HEK293T (cell line): ENCODE measurements around the gene FUT7.

Experiments
- CTCF ChIA-PET: fragments of 350-600 bp; formaldehyde crosslinking; extraction: SDS; loops from one replicate; lab custom pipeline; 2021; ENCODE audit warnings: antibody characterized with exemption, inconsistent platforms; lab: Yijun Ruan, JAX
- POLR2A ChIA-PET: fragments of 350-600 bp; formaldehyde crosslinking; extraction: SDS; loops from one replicate; lab custom pipeline; 2020; ENCODE audit warnings: antibody characterized with exemption, inconsistent platforms; lab: Yijun Ruan, JAX
- DNase-seq: peaks from one replicate; pipeline ENCODE4 v3.0.0; 2012; ENCODE audit warnings: mixed read lengths; ENCODE audit errors: extremely low spot score
- ARNT ChIP-seq: fragments of 450-650 bp; IDR thresholded peaks from 2 replicates; pipeline ENCODE4 v1.6.1; 2017; ENCODE audit warnings: mild to moderate bottlenecking
- BHLHE40 ChIP-seq: fragments of 450-650 bp; IDR thresholded peaks from 2 replicates; pipeline ENCODE4 v1.6.1; 2016; ENCODE audit warnings: mild to moderate bottlenecking, moderate library complexity, borderline replicate concordance
- CTBP1 ChIP-seq: fragments of 450-650 bp; IDR thresholded peaks from 2 replicates; pipeline ENCODE4 v1.6.1; 2016; ENCODE audit warnings: borderline replicate concordance
- ELF4 ChIP-seq: fragments of 450-650 bp; IDR thresholded peaks from 2 replicates; pipeline ENCODE4 v1.6.1; 2017; ENCODE audit warnings: antibody characterized with exemption
- FOXA1 ChIP-seq: fragments of 450-650 bp; IDR thresholded peaks from 2 replicates; pipeline ENCODE4 v1.6.1; 2016; ENCODE audit warnings: mild to moderate bottlenecking
- FOXK2 ChIP-seq: fragments of 450-650 bp; IDR thresholded peaks from 2 replicates; pipeline ENCODE4 v1.6.1; 2016; ENCODE audit warnings: mild to moderate bottlenecking
- FOXM1 ChIP-seq: fragments of 450-650 bp; IDR thresholded peaks from 2 replicates; pipeline ENCODE4 v1.6.1; 2017; ENCODE audit warnings: mild to moderate bottlenecking, borderline replicate concordance
- HDGF ChIP-seq: fragments of 450-650 bp; IDR thresholded peaks from 2 replicates; pipeline ENCODE4 v1.6.1; 2017; ENCODE audit warnings: antibody characterized with exemption, borderline replicate concordance
- L3MBTL2 ChIP-seq: fragments of 450-650 bp; conservative IDR thresholded peaks from 2 replicates; pipeline ENCODE4 v1.6.1; 2016; ENCODE audit warnings: mild to moderate bottlenecking
- LEF1 ChIP-seq: fragments of 450-650 bp; IDR thresholded peaks from 2 replicates; pipeline ENCODE4 v1.6.1; 2017; ENCODE audit warnings: mild to moderate bottlenecking, borderline replicate concordance
- NFRKB ChIP-seq: fragments of 450-650 bp; IDR thresholded peaks from 2 replicates; pipeline ENCODE4 v1.6.1; 2016; ENCODE audit warnings: mild to moderate bottlenecking, moderate library complexity
- PKNOX1 ChIP-seq: fragments of 450-650 bp; IDR thresholded peaks from 2 replicates; pipeline ENCODE4 v1.6.1; 2016
- SP1 ChIP-seq: fragments of 450-650 bp; IDR thresholded peaks from 2 replicates; pipeline ENCODE4 v1.6.1; 2017
- SUZ12 ChIP-seq: fragments of 450-650 bp; IDR thresholded peaks from 2 replicates; pipeline ENCODE4 v1.6.1; 2016; ENCODE audit warnings: mild to moderate bottlenecking
- TARDBP ChIP-seq: fragments of 450-650 bp; IDR thresholded peaks from 2 replicates; pipeline ENCODE4 v1.6.1; 2016
- ZNF384 ChIP-seq: fragments of 450-650 bp; IDR thresholded peaks from 2 replicates; pipeline ENCODE4 v1.6.1; 2016

FUT7 gene

GRCh38 chr9:137012694-137013570 is 19.0 kb downstream of the FUT7 start:
- ChIA-PET POLR2A (interaction anchor here (2.2 kb wide), 1 partner anchor 20 kb away, joined by 6 read pairs; no protein-coding TSS in a partner anchor), CTCF (no interaction called here)
- DNase-seq, result no peak
- TF ChIP-seq SUZ12 (no peak), BHLHE40 (no peak), SP1 (no peak)

GRCh38 chr9:137011907-137012675 is 19.8 kb downstream of the FUT7 start:
- TF ChIP-seq FOXA1 (no peak), SP1 (no peak), NFRKB (no peak), PKNOX1 (no peak), BHLHE40 (no peak), L3MBTL2 (no peak), CTBP1 (no peak), FOXK2 (no peak), FOXM1 (no peak), SUZ12 (no peak), TARDBP (no peak)
- no peak for DNase-seq
- ChIA-PET CTCF (no interaction called here), POLR2A (interaction anchor here (2.2 kb wide), 1 partner anchor 19 kb away, joined by 6 read pairs; no protein-coding TSS in a partner anchor)

GRCh38 chr9:137011156-137011555 is 20.7 kb downstream of the FUT7 start:
- ChIA-PET POLR2A (interaction anchor here (2.2 kb wide), 1 partner anchor 18 kb away, joined by 6 read pairs; no protein-coding TSS in a partner anchor), CTCF (no interaction called here)
- TF ChIP-seq TARDBP, result no peak
- TF ChIP-seq ZNF384, result no peak
- no peak for TF ChIP-seq SP1
- no peak for TF ChIP-seq FOXA1
- TF ChIP-seq NFRKB, result no peak
- no peak for TF ChIP-seq ELF4
- no peak for TF ChIP-seq FOXM1
- no peak for TF ChIP-seq HDGF
- TF ChIP-seq SUZ12, result no peak
- no peak for TF ChIP-seq FOXK2
- no peak for TF ChIP-seq L3MBTL2
- TF ChIP-seq LEF1, result no peak
- no peak for TF ChIP-seq BHLHE40
- no peak for TF ChIP-seq CTBP1
- TF ChIP-seq PKNOX1, result no peak
- no peak for DNase-seq

GRCh38 chr9:137009938-137010732 is 21.8 kb downstream of the FUT7 start:
- TF ChIP-seq CTBP1 (no peak), HDGF (no peak), L3MBTL2 (no peak)
- ChIA-PET POLR2A (interaction anchor here (2.2 kb wide), 1 partner anchor 17 kb away, joined by 6 read pairs; no protein-coding TSS in a partner anchor), CTCF (no interaction called here)
- DNase-seq, result no peak

- no peak for DNase-seq
- POLR2A ChIA-PET, result no interaction called here
- no peak for TF ChIP-seq ARNT
- TF ChIP-seq NFRKB, result no peak
- no peak for TF ChIP-seq SP1
- TF ChIP-seq L3MBTL2, result no peak
- TF ChIP-seq TARDBP, result no peak
- TF ChIP-seq ELF4, result no peak
- TF ChIP-seq FOXK2, result no peak
- no peak for TF ChIP-seq FOXM1
- TF ChIP-seq LEF1, result no peak
- TF ChIP-seq CTBP1, result no peak
- no peak for TF ChIP-seq PKNOX1
- TF ChIP-seq SUZ12, result no peak
- no peak for TF ChIP-seq FOXA1
- no peak for TF ChIP-seq ZNF384
- no peak for TF ChIP-seq BHLHE40
- CTCF ChIA-PET, result no interaction called here
Observed at GRCh38 chr9:137009217-137009616, 22.7 kb downstream of the FUT7 start.
